Psoas muscle (tissue), 8 donors: Measurements from ENCODE around the gene FCHO1. TPM values are rescaled to one million over a fixed set of nuclear protein-coding genes. Genes with fewer than 3 reads are reported as not detected.

ENCODE experiments used
- ATAC-seq, 4 donors: fragments of 200-7000 bp; cut with Tn5 transposase; one replicate each; pipeline ENCODE4 v1.9.1; 2020; ENCODE audit warnings: moderate library complexity in 3 of 4, mild to moderate bottlenecking in 2 of 4
- DNase-seq, 2 donors: peaks; one replicate each; pipeline ENCODE4 v3.0.0-alpha.2; 2020
- H3K27ac ChIP-seq: fragments of 200-600 bp; one replicate; pipeline ENCODE4 v1.8.0; 2022
- H3K27me3 ChIP-seq, 3 donors: fragments of 200-600 bp in 1 of 3; one replicate each; pipeline versions ENCODE4 v1.6.1 to v1.8.0; 2013 to 2022; ENCODE audit warnings: low read length in 2 of 3, mild to moderate bottlenecking in 2 of 3, moderate library complexity in 1 of 3; ENCODE audit not compliant: insufficient read depth in 3 of 3
- H3K36me3 ChIP-seq, 2 donors: fragments of 200-600 bp in 1 of 2; one replicate each; pipeline versions ENCODE4 v1.6.1 to v1.8.0; 2013 to 2022; ENCODE audit warnings: low read depth in 1 of 2, mild to moderate bottlenecking in 1 of 2, moderate library complexity in 1 of 2; ENCODE audit not compliant: insufficient read depth in 1 of 2
- H3K4me1 ChIP-seq: fragments of 200-600 bp; one replicate; pipeline ENCODE4 v1.8.0; 2022
- H3K4me3 ChIP-seq: fragments of 200-600 bp; one replicate; pipeline ENCODE4 v1.8.0; 2022; ENCODE audit warnings: mild to moderate bottlenecking
- H3K9me3 ChIP-seq: fragments of 200-600 bp; one replicate; pipeline ENCODE4 v1.8.0; 2022
- WGBS, 3 donors: extraction: QIAGEN DNeasy Blood & Tissue Kit; methylation state at CpG; one replicate each; pipeline versions ENCODE4 v1.1.6 to v1.1.7; 2013; 5-methylcytosine and 5-hydroxymethylcytosine counted together
- intact Hi-C, 2 donors: fragments of 100-400 bp; cut with DNase I; formaldehyde crosslinking; loops; one replicate each; pipeline versions ENCODE4 v1.11.0 to v1.14.2; 2022
- polyA plus RNA-seq, 3 donors: library from polyadenylated mRNA; stranded (reverse); fragments of 200-250 nt; gene quantifications; one replicate each; pipeline ENCODE4 v1.2.3, GENCODE V29; 2013
- total RNA-seq, 4 donors: library from RNA; stranded (reverse); fragmentation: NEBNext Ultra II Directional in 2 of 4; extraction: Animal tissue kit (Norgen Biotek cat#: 25700) in 2 of 4; gene quantifications; one replicate each; pipeline versions ENCODE4 v1.2.1 to v1.2.4, GENCODE V29; 2021 to 2023
- TF ChIP-seq, protein P1 (sequence below): fragments of 200-600 bp; IDR thresholded peaks from one replicate; pipeline ENCODE4 v1.8.0; 2022; ENCODE audit warnings: antibody characterized with exemption
- donor health status: healthy with polysubstance abuse.
- donor health status: DM: no; HTN: no; CAD: no; lungs with moderate emphysema.
- donor health status: Bipolar disorder and iron deficiency.
- donor health status: healthy.
- donor health status: DM: yes; HTN: yes; CAD: no.
- donor health status: DM: no; HTN: no; CAD: no.
- donor health status: DM: no; HTN: no; CAD: no.
- donor health status: DM: yes; HTN: yes; CAD: no.

The FCHO1 gene
- total and polyA plus RNA-seq, 7 donors: 0.10 to 0.68 (median 0.36) TPM; not detected in 1

DNA sequence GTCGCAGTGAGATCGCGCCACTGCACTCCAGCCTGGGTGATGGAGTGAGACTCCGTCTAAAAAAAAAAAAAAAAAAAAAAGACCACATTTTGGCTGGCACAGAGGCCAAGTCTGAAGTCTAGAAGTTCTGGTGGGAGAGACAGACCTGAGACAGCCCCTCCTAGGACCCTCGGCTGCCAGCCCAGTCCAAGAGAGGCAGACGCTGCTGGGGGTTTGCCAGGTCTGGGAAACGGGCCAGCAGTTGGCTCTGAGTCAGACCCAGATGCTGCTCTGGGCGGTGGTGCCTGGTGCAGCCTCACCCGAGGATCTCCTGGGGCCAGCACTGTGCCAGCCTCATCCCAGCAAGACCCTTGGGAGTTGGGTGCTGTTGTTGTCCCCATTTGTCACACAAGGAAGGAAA, 5.8 kb downstream of the FCHO1 start:
- Histone ChIP-seq H3K4me1 (no peaks in the 10 kb centered on the region), H3K36me3 (no peaks in the 10 kb centered on the region), H3K9me3 (no peaks in the 10 kb centered on the region), H3K4me3 (no peak overlapping the region), H3K27ac (no peak overlapping the region), H3K27me3 (peaks cover 0 to 8% (median 8%) of the 10 kb centered on the region in 3 donors)
- TF ChIP-seq, protein P1, sequence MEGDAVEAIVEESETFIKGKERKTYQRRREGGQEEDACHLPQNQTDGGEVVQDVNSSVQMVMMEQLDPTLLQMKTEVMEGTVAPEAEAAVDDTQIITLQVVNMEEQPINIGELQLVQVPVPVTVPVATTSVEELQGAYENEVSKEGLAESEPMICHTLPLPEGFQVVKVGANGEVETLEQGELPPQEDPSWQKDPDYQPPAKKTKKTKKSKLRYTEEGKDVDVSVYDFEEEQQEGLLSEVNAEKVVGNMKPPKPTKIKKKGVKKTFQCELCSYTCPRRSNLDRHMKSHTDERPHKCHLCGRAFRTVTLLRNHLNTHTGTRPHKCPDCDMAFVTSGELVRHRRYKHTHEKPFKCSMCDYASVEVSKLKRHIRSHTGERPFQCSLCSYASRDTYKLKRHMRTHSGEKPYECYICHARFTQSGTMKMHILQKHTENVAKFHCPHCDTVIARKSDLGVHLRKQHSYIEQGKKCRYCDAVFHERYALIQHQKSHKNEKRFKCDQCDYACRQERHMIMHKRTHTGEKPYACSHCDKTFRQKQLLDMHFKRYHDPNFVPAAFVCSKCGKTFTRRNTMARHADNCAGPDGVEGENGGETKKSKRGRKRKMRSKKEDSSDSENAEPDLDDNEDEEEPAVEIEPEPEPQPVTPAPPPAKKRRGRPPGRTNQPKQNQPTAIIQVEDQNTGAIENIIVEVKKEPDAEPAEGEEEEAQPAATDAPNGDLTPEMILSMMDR: no peak
- ATAC-seq (no peak), DNase-seq (no peak)
- intact Hi-C loops: no loop called here
- 12 to 15% (median 13%) methylated on average over 8 to 9 of the region's 9 CpGs for WGBS, 3 donors

DNA sequence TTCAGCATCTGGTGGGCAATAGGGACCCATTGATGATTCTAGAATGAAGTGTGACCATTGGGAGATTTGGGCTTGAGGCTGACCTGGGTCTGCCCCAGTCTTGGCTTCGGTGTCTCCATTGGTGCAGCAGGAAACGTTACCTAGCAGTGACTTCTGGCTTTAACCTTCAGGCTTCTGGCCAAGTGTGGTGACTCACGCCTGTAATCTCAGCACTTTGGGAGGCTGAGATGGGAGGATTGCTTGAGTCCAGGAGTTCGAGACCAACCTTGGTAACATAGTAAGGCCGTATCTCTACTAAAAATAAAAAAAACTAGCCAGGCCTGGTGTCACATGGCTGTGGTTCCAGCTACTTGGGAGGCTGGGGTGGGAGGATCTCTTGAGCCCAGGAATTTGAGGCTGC, 7.2 kb downstream of the FCHO1 start:
- DNase-seq (no peak), ATAC-seq (no peak)
- Histone ChIP-seq H3K36me3 (no peaks in the 10 kb centered on the region), H3K4me3 (no peak overlapping the region), H3K27me3 (peaks cover 0 to 6% (median 4%) of the 10 kb centered on the region in 3 donors), H3K9me3 (no peaks in the 10 kb centered on the region), H3K4me1 (no peaks in the 10 kb centered on the region), H3K27ac (no peak overlapping the region)
- intact Hi-C loops: no loop called here
- WGBS, 3 donors: 54% methylated on average over 5 of the region's 5 CpGs
- TF ChIP-seq, protein P1: no peak

- no peak overlapping the region for H3K27ac ChIP-seq
- no peaks in the 10 kb centered on the region for H3K36me3 ChIP-seq
- ATAC-seq (no peak), DNase-seq (no peak)
- 77 to 85% (median 83%) methylated on average over 4 of the region's 4 CpGs for WGBS, 3 donors
- TF ChIP-seq, protein P1: no peak
- H3K9me3 ChIP-seq: no peaks in the 10 kb centered on the region
- no peaks in the 10 kb centered on the region for H3K4me1 ChIP-seq
- H3K27me3 ChIP-seq: peaks cover 0 to 8% (median 6%) of the 10 kb centered on the region in 3 donors
- H3K4me3 ChIP-seq: no peak overlapping the region
- intact Hi-C loops: no loop called here
Observed at GRCh38 chr19:17761148-17761547, 9.9 kb downstream of the FCHO1 start.

DNA sequence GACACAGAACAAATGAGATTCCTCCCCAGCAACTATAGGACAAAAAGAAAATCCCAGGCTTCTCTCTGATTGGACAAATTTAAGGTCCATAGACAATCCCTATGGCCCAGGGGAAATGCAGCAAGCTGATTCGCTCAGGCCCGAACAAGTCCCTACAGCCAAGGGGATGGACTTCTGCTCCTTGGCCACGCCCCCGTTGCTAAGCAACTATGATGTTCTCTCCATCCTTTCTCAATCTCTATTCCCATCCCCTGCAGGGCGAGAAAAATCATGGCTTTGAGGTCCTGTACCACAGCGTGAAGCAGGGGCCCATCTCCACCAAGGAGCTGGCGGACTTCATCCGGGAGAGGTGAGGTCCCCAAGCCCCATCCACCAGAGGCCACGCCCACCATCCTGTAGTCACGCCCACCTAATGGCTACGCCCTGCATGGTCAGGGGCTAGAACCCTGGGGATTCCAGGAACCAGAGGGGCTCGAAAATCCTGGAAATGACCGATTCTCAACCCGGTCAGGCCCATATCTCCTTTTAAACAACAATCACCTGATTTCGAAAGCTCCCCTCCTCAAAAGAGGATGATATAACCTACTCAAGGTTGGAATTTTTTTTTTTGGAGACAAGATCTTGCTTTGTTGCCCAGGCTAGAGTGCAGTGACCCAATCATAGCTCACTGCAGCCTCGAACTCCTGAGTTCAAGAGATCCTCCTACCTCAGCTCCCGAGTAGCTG, 11.4 kb downstream of the FCHO1 start:
- no peak for DNase-seq
- no peak overlapping the region for H3K4me3 ChIP-seq
- no peak overlapping the region for H3K27ac ChIP-seq
- peaks cover 0 to 16% (median 6%) of the 10 kb centered on the region in 3 donors for H3K27me3 ChIP-seq
- ATAC-seq: no peak
- intact Hi-C loops: no loop called here
- no peaks in the 10 kb centered on the region for H3K9me3 ChIP-seq
- no peaks in the 10 kb centered on the region for H3K36me3 ChIP-seq
- H3K4me1 ChIP-seq: no peaks in the 10 kb centered on the region
- WGBS, 3 donors: 40 to 53% (median 48%) methylated on average over 17 of the region's 17 CpGs
- TF ChIP-seq, protein P1: no peak

GRCh38 chr19:17764348-17764747, 13.1 kb downstream of the FCHO1 start:
- TF ChIP-seq, protein P1: no peak
- intact Hi-C loops: no loop called here
- 85 to 88% (median 87%) methylated on average over 7 of the region's 7 CpGs for WGBS, 3 donors
- Histone ChIP-seq H3K9me3 (no peaks in the 10 kb centered on the region), H3K36me3 (no peaks in the 10 kb centered on the region), H3K27ac (no peak overlapping the region), H3K27me3 (peaks cover 0 to 16% (median 3%) of the 10 kb centered on the region in 3 donors), H3K4me3 (no peak overlapping the region), H3K4me1 (no peaks in the 10 kb centered on the region)
- DNase-seq (no peak), ATAC-seq (no peak)
